Measurements from ENCODE around the gene SLC23A2.

The SLC23A2 gene

DNA sequence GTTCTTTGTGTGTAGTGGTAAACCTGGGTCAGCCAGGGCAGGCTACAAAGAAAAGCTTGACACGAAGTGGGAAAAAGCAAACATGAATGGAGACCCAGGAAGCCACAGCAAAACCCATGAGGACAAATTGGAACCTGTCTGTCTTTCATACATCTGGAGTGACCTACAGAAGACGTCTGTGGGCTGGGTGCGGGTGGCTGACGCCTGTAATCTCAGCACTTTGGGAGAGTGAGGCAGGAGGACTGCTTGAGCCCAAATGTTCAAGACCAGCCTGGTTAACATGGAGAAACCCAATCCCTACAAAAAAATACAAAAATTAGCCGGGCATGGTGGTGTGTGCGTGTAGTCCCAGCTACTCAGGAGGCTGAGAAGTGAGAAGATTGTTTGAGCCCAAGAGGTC lies 164.8 kb downstream of the SLC23A2 start:
- DNase-seq = no peak

DNA sequence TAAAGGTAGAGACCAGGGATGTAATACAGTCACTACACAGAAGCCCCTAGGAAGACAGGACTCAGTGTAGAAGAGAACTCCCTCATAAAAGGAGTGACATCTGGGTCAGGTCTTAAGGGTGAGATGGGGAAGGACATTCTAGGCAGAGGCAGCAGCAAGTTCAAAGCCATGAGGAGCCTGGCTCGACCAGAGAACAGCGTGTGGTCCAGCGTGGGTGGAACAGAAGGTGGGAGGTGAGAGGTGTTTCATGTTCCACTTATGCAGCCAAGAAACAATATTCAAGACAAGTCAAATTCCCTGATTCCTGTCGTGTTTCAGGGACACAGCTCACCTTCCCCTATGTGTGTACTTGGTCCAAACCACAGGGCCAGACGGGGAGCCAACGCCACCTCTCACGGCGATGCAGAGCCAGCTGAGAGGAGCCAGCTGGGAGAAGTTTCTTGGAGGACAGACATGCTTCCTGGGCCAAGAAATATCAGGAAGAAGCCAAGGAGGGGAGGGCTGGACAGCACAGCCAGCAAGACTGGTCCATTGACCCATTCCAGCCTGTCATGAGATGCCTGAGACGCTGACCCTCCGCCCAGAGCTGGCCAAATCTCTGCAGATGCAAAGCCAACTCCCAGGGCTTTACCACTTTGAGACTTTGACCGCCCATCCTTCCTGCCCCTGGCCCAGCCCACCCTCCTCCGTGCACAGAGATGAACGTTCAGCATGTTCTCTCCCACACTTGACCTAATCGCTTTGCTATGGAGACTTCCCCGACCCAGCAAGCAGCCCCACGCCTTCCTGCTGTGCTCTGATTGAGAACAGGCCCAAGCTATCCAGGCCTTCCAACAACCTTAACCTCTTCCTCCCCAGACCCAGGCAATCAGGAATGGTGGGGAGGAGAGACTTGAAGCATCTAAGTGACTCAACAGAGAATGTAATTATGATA lies 165.8 kb downstream of the SLC23A2 start:
- DNase-seq = no peak

DNA sequence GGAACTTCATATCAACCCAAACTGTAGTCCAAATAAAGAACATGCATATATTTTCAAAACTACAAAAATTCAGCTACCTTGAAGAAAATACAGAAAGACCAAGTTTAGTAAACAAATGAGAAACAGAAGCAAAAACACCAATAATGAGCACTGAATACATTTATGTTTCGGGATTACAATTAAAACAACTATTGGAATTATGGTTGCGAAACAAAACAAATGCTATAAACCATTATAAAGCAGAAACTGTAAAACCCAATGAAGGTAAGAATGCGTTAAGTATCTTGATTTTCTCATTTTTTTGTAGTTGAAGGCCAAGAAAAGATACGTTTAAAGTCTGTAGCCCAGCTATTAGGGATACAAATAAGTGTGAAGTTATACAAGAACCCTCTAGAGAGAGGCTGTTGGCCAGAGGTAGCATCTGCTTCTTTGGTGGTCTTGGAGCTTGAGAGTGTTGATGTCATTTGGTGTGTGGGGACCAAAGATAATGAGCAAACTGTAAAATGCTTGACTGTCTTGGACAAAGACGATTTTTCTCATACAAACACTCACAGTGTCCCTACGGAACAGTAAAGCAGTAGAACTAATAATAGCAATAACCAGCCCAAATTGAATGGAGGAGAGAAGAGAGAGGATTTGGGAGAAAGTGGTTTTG lies 168.1 kb downstream of the SLC23A2 start:
- no peak for DNase-seq

DNA sequence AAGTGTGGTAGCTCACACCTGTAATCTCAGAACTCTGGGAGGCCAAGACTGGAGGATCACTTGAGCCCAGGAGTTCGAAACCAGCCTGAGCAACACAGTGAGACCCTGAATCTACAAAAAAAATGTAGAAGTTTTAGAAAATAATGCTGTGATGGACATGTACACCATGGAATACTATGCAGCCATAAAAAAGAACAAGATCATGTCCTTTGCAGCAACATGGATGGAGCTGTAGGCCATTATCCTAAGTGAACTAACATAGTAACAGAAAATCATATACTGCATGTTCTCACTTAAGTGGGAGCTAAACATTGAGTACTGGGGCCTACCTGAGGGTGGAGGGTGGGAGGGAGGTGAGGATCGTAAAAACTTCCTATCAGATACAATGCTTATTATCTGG lies 168.8 kb downstream of the SLC23A2 start:
- no peak for DNase-seq

DNA sequence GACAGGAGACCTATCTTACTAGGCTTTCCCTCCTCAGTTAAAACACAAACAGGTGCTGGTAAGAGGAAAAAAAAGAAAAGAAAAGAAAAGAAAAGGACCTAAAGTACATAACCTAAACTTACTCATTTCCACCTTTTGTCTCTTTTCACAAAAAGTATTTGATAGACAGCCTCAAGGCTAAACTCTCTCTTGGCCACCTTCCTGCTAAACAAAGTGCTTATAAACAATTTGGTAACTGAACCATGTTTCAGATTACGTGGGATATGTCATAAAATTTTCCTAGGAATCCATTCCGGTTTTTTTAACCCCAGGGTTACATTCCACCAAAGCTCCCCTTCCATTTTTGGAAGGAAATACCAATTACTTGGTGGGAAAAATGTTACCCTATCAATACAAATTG lies 170.6 kb downstream of the SLC23A2 start:
- no peak for DNase-seq

DNA sequence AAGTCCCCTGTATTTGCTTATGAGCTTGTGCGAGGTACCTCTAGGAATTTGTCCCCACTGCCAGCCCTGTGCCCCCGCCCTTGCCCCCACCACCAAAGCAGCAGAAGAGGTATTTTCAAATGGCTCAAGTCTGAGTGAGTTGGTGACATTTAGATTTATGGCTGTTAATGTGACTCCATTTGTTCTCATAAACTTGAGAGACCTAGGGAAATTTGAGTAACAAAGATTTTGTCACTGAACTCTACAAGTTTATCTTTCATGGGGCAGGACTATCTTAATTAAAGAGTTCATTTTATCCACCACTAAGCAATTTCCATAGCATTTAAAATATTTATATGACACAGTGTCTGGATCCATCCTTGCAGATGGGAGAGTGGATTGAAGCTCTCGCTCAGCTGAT lies 171.1 kb downstream of the SLC23A2 start:
- no peak for DNase-seq

DNA sequence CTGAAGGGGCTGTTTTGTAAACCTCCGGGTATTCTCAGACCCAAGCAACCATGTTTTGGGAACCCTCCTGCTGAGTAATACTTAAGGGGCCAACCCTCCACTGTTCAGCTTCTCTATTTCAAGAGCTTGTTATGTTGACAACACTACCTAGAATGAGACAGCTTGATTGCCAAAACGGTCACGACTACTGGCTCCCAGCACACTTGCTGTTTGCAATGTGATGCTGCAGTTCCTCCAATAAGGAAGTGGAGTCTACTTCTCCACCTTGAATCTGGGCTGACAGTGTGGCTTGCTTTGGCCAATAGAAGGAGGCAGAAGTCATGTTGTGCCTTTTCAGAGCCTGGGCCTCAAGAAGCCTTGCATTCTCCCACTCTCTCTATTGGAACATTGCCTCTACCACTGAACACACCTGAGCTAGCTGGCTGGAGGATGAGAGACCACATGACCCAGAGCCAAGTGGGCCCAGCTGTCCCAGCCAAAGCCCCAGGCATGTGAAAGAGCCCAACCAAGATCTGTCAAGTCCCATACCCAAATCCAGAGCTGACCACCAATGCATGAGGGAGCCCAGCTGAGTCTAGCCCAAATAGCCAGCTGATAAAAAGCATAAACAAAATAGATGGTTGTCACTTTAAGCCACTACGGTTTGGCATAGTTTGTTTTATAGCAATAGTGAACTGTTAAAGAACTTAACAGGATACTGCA lies 171.6 kb downstream of the SLC23A2 start:
- no peak for DNase-seq

DNA sequence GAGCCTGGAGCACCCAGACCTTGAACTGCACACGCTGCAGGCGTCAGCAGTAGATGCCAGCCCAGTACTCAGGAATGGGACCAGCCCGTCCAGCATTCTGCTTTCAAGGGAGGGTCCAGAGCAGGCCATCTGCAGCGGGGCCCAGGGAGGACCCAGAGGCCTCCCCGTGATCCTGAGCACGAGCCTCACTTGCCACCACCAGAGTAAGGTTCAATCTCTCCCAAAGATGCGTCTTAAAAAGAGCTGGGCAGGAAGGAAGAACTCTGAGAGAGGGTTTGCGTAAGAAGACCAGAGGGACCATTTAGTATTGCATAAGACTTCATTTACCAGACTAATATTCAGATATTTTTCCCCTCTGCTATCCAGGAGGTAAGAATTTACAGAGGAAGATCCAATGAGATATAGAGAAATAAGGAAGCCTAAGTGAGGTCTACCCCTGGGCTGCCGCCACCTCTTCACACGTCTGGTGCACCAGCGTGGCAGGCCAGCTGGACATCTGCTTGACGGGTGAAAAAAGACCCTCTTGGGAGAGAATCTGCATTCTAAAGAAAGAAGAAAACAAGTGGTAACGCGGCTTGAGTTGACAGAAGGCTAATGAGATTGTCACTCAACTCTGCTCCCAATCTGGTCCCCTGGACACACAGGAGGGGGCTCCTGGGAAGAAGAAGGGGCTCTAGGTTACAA lies 172.3 kb downstream of the SLC23A2 start:
- no peak for DNase-seq

DNA sequence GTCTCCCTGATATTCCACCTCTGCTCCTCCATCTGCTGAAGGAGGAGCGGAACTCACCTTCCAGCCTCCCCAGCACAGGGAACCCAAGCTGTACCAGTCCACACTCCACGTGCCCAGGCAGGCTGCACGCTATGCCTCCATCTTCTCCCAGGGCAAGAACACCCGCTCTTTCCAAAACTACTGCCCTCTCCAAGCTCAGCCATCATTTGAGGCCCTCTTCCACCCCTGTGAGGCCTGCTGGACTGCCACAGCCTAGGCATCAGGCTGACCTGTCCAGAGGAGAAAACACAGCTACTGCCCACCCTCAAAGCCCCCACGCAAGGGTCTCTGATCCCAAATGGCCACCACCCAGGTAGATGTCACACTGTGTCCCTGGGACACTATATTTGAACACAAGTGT lies 179.7 kb downstream of the SLC23A2 start:
- no peak for DNase-seq

DNA sequence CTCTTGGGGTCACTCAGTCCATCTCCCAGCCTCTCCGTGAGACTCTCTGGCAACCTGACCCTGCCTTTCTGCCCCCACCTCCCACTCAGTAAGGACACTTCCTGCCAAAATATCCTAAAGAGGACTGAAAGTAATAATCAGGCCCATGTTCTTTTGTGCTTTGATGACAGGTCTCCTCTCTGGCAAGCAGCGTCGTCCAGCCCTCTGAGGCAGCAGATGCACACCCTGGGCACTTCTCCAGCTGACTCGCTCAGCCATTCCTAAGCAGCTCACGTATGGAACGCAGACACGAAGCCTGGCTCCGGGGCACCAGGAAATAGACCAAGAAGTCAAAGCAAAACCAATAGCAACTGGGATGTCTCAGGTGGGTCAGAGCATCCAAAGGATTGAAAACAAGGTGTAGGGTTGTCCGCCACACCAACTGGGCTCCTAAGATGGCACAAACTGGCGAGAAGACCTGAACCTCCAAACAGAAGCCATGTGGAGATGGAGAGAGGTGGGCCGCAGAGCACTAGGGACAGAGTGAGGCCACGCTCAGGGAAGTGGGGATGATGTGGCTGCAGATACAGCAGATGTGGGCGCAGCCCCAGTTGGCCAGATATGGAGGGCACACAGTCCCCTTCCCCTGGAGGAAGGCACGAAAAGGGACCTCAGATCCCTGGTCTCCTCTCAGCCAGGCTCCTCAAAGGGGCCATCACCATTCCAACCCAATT lies 180.3 kb downstream of the SLC23A2 start:
- DNase-seq = no peak

DNA sequence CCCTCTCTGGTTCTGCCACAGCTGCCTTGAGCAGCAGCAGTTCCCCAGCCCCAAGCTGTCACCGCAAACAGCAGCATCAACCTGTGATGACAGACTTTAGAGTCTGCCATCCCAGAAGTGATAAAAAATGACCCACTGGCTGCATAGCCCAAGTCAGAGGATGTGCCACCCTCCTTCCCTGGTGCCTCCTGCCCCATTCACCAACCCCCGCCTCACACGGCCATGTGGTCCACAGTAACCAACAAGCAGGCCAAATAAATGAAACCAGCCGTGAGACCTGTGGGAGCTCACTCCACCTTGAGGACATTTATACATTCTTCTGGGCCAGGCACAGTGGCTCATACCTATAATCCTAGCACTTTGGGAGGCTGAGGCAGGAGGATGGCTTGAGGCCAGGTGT lies 181.4 kb downstream of the SLC23A2 start:
- no peak for DNase-seq

DNA sequence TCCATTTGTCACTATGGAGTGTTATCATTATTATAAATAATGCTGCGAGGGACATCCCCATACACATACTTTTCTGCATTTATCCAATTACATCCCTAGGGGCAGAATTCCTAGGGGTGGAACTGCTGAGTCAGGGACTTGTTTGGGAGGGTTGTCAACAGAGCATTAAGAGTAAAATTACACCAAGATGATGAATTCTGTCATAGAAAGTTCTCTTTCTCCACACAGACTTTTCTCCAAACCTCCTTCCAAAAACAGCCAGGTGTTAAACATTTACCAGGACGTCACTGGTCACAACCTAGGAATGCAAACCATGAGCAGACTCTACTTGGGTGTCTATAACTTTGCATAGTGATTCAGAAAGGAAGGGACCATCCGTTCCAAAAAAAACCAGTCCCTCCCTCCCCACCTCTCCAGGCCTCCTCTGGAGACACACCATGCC lies 184.1 kb downstream of the SLC23A2 start:
- no peak for DNase-seq

DNA sequence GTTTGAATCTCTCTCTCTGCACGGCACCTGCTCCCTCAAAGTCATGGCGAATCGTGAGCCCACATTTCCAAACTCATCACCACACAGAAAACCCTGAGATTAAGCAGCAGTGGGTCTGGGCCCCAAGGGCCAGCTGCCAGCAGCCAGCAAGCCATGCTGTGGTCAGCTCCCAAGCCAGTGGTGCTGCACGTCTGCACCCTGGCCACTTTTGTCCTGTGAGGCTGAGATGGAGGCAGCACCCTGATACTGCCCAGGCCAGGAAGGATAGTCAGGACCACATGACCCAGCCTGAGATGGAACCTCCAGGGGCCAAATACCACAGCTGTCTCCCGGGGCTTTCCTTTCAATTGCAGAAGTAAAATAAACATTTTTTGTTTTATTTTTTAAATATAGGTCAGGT lies 185.7 kb downstream of the SLC23A2 start:
- DNase-seq = no peak

DNA sequence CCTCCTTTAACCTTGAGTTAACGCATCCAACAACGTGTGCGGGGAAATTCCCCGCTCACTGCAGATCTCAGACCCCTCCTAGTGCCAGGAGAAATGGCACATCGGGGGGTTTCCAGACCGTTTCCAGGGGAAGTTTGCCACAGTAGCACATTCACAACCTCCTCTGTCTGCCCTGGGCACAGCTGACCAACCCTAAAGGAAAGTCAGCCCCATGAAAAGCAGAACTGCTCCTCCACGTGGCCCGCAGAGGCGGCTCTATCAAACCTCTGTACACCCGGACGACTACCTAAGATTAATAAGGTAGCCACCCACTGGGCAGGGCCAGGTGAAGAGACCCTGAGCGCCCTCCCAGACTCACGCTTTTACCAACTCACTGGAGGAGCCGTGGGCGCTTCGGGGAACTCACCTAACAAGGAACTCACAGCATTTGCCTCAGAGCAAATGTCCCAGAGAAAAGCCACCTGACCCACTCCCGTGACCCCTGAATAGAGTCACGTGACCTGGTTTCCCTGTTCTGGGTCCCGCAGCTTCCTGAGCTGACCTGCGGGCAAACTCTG lies 186.5 kb downstream of the SLC23A2 start:
- peak; percentile 61 for DNase-seq

DNA sequence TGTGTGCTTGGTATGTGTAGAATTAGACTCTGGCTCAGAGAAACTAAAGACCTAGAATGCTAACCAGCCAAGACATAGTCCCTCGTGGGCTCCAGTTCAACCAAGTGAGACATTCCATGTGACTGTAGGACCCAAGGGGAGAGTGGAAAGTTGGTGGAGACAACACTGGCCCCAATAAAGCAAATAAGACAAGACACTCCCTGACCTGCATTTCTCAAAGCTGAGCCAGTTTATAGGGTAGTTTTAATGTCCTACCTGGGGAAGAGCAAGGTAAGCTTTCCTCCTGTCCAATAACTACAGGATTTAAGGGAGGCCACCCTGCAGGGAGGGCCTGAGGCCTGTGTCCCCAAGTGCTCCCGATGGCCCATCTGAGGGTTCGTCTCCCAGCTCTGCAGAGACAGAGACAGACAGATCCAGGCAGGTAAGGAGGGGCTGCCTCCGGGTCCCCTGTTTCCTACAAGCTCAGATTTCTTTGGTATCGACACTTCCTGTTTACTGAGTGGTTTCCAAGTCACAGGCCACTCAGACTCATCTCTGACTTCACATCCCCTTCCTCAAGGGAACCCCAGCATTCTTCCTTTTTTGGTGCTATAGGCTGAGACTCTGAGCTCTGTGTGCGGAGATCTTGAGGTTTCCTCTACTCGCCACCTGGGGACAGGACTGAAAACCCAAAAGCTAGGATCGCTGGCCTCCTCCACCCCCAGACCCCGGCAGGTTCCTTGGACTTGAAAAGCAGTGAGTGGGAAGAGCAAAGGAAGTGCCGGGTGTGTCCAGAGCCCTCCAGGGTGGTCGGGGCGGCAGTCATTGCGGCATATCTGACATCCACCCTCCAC lies 187.2 kb downstream of the SLC23A2 start:
- DNase-seq = no peak

DNA sequence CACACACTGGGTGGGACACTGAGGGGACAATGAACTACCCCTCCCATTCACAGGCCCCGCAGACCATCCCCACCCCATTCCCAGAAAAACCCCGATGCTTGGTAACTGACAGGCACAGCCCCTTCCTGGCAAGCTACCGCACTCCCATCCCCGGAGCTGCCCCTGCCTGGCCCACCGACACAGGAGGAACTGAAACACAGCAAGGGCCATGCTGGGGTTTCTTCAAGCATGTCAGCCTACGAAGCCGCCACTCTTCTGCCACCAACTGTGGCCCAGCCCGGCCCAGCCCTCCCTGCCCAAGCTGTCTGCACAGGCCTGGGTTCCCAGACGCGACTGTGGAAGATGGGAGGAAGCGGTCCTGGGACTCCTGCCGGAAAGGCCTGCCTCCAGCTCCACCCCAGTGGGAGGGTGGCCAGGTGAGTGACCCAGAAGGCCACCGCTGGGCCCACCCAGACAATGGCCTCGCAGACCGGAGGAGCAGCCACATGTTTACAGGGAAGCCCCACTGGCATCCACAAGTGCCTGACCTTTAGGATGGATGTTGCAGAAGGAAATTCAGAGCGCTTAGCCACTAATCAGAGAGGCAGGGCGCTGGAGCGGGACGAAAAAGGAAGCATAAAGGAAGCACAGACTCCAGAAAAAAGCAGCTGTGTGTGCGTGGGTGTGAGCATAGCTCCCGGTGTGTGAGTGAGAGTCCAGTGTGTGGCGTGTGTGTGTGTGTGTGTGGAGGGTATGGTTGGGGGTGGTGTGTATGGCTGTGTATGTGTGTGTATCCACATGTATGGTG lies 188.0 kb downstream of the SLC23A2 start:
- no peak for DNase-seq

DNA sequence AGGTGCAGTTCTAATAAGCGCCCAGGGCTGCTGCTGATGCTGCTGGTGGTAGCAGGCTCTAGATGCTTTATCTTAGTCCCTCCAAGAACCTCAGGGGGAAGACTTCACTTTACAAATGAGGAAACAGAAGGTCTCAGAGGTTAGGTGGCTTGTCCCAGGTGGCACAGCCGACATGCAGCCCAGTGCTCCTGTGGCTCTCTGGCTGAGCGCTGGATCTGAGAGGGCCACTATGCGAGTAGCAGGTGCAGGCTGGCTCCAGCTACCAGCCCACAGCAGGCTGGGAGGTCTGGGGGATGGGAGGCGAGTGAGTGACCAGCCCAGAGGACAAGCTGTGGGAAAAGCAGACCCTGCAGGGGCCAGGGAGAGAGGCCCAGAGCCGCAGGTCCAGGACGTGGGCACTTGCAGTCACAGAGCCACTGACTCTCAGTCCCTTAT lies 188.7 kb downstream of the SLC23A2 start:
- DNase-seq = no peak

DNA sequence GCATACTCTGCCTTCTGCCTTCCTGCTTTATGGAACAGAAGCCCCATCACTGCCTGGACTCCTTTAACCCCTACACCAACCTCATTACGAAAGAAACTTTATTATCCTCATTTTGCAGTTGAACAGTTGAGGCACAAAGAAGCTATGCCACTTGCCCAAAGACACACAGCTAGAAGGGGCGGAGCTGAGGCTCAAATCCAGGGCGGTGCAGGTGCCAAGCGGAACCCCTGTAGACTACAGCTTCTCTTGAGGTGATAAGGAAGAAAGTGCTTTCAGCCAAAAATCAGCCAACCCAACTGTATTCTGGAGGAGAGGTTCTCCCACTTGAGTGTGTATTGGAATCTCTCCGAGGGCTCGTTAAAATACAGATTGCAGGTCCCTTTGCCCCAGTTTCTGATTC lies 189.1 kb downstream of the SLC23A2 start:
- DNase-seq = no peak

DNA sequence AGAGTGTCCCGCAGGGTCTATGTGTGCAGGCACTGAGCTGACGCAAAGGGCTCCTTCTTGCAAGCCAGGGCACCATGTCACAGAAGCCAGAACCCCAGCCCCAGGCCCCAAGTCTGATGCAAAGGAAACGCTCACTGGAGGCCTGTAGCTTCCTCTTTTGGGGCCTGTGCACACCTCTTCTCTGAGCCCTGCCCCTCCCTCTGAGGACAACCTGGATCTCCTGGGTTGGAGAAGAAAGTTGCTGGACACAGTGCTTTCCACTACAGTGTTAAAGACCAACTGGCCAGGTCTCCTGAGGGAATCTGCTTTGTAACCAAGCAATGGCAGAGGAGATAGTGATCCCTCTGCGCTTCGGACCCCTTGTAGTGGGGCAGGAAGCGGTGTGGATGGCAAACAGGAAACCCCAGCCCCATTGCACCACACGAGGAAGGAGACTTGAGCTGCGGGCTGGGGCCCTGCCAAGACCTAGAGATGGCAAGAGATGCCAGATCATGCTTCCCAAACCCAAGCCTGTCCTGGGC lies 189.6 kb downstream of the SLC23A2 start:
- no peak for DNase-seq

DNA sequence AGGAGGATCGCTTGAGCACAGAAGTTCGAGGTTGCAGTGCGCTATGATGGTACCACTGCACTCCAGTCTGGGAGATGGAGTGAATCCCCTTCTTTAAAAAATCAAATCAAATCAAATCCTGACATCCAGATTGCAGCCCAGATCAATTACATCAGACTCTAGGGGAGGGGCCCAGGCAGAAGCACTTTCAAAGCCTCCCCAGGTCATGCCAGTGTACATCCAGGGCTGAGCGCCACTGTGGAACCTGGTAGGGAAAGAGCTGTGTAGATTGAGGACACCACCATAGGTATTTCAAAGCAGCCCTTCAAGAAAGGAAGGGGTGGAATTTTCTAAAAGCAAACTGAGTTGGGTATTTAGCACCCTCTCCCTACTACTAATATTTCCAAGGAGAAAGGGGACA lies 190.1 kb downstream of the SLC23A2 start:
- DNase-seq = no peak
